A549 treated with AZD9567 at 1 μM for 4 hours (cell line): ENCODE results near the gene TUBB3. TPM values are rescaled to one million over a fixed set of nuclear protein-coding genes. Genes with fewer than 3 reads are reported as not detected.

ENCODE experiments used
- total RNA-seq: library from RNA; stranded (reverse); fragments of 200-300 nt; extraction: Qiagen RNA extraction; gene quantifications from 5 replicates; pipeline ENCODE4 v1.2.3, GENCODE V29; 2022; ENCODE audit not compliant: insufficient read depth

Gene TUBB3
- 242 to 323 TPM (median 295 TPM) in 5 replicates for total RNA-seq

GRCh38 chr16:89922884-89923639 is at the start of gene TUBB3:
TSS of gene TUBB3 (plus strand) at chr16:89923342. CDS start at chr16:89923402, 60 bp downstream.

GRCh38 chr16:89918453-89919347 is 4.4 kb upstream of the TUBB3 start, which contains the start of gene MC1R:
TSS of gene MC1R (plus strand) at chr16:89918862. CDS start at chr16:89919259, 397 bp downstream.

Other genes with a start within 250 kb of the TUBB3 start
- 33.1 to 62.5 TPM (median 51.7 TPM) in 5 replicates for gene CDK10, start 236.7 kb upstream of the TUBB3 start, total RNA-seq
- gene SPATA2L, start 221.6 kb upstream of the TUBB3 start, total RNA-seq = 7.7 to 13.6 TPM (median 12.9 TPM) in 5 replicates
- 0.99 to 5.7 TPM (median 4.6 TPM) in 5 replicates for gene VPS9D1, start 202.4 kb upstream of the TUBB3 start, total RNA-seq
- 21.4 to 26.6 TPM (median 22.9 TPM) in 5 replicates for gene ZNF276, start 201.8 kb upstream of the TUBB3 start, total RNA-seq
- 26.8 to 40.5 TPM (median 36.0 TPM) in 5 replicates for gene FANCA, start 106.7 kb upstream of the TUBB3 start, total RNA-seq
- gene SPIRE2, start 94.9 kb upstream of the TUBB3 start, total RNA-seq = 4.9 to 8.5 TPM (median 8.2 TPM) in 5 replicates
- 42.7 to 87.2 TPM (median 85.1 TPM) in 5 replicates for gene TCF25, start 49.8 kb upstream of the TUBB3 start, total RNA-seq
- 4.6 to 7.8 TPM (median 7.0 TPM) in 5 replicates for gene MC1R, start 4.5 kb upstream of the TUBB3 start, total RNA-seq
- 88.1 to 118 TPM (median 115 TPM) in 5 replicates for gene DEF8, start 25.4 kb downstream of the TUBB3 start, total RNA-seq
- gene DBNDD1, start 96.1 kb downstream of the TUBB3 start, total RNA-seq = 49.8 to 61.5 TPM (median 54.9 TPM) in 5 replicates
- gene PRDM7, start 154.0 kb downstream of the TUBB3 start, total RNA-seq = 0.06 TPM in 1 of 5 replicates, not detected in the others